ENCODE measurements around the gene EPHB1. TPM values are rescaled to one million over a fixed set of nuclear protein-coding genes. Genes with fewer than 3 reads are reported as not detected.

The EPHB1 gene
- polyA plus RNA-seq, 1 of the 3 experiments (the other 2 are of a cell fraction): 1.2 TPM

- TF ChIP-seq REST (IDR thresholded peaks at IDR 0.05; ENCODE audit: low read depth, low read length) (no peak), TCF12 (IDR thresholded peaks at IDR 0.05) (no peak), JUND (IDR thresholded peaks at IDR 0.05) (no peak), ZBTB33 (IDR thresholded peaks at IDR 0.05; ENCODE audit: borderline replicate concordance, low read depth) (no peak), NRF1 (IDR thresholded peaks at IDR 0.05; ENCODE audit: low read depth, low read length) (no peak)
- TF ChIP-seq, protein P1, sequence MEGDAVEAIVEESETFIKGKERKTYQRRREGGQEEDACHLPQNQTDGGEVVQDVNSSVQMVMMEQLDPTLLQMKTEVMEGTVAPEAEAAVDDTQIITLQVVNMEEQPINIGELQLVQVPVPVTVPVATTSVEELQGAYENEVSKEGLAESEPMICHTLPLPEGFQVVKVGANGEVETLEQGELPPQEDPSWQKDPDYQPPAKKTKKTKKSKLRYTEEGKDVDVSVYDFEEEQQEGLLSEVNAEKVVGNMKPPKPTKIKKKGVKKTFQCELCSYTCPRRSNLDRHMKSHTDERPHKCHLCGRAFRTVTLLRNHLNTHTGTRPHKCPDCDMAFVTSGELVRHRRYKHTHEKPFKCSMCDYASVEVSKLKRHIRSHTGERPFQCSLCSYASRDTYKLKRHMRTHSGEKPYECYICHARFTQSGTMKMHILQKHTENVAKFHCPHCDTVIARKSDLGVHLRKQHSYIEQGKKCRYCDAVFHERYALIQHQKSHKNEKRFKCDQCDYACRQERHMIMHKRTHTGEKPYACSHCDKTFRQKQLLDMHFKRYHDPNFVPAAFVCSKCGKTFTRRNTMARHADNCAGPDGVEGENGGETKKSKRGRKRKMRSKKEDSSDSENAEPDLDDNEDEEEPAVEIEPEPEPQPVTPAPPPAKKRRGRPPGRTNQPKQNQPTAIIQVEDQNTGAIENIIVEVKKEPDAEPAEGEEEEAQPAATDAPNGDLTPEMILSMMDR (IDR thresholded peaks at IDR 0.05): no peak
Observed at GRCh38 chr3:134836921-134837320, 41.9 kb downstream of the EPHB1 start (continued).

GRCh38 chr3:134838599-134838998 lies 43.5 kb downstream of the EPHB1 start:
- no peaks in the 10 kb centered on the region for H3K27me3 ChIP-seq (ENCODE audit: insufficient read depth)
- H3K9me2 ChIP-seq: no peaks in the 10 kb centered on the region
- TF ChIP-seq, protein P1 (IDR thresholded peaks at IDR 0.05): peak; percentile 38; the same call in 1 of the 2 replicates
- TF ChIP-seq, protein P2, sequence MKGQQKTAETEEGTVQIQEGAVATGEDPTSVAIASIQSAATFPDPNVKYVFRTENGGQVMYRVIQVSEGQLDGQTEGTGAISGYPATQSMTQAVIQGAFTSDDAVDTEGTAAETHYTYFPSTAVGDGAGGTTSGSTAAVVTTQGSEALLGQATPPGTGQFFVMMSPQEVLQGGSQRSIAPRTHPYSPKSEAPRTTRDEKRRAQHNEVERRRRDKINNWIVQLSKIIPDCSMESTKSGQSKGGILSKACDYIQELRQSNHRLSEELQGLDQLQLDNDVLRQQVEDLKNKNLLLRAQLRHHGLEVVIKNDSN (IDR thresholded peaks at IDR 0.05; ENCODE audit: borderline replicate concordance, low read depth): no peak
- TF ChIP-seq YY1 (IDR thresholded peaks at IDR 0.05; ENCODE audit: low read depth) (no peak), FOXM1 (IDR thresholded peaks at IDR 0.05; ENCODE audit: low read depth) (no peak)
- no peak overlapping the region for H3K4me3 ChIP-seq (ENCODE audit: low read depth in 2 of 2, low read length in 1 of 2)
- H4K20me1 ChIP-seq (ENCODE audit: insufficient read depth): no peaks in the 10 kb centered on the region
- WGBS (ENCODE audit: low lambda C conversion rate): 66% methylated on average over 2 of the region's 2 CpGs
- no peak for DNase-seq
- H3K9ac ChIP-seq: no peak overlapping the region
- H3K27ac ChIP-seq (ENCODE audit: low read depth in 2 of 2, low read length in 1 of 2): no peak overlapping the region
- H3F3A ChIP-seq (replicated peaks; ENCODE audit: insufficient read depth): no peaks in the 10 kb centered on the region
- no peaks in the 10 kb centered on the region for H3K4me1 ChIP-seq (ENCODE audit: control insufficient read depth in 1 of 2, insufficient read depth in 2 of 2, low read depth in 1 of 2, low read length in 1 of 2)
- no peaks in the 10 kb centered on the region for H3K79me2 ChIP-seq (ENCODE audit: insufficient read depth)
- H3K4me2 ChIP-seq: no peak overlapping the region
- H3K36me3 ChIP-seq (replicated peaks in 1 of 2; ENCODE audit: control insufficient read depth in 1 of 2, insufficient read depth in 2 of 2, low read length in 1 of 2): no peaks in the 10 kb centered on the region
- POLR2A ChIA-PET: no interaction called here
- CTCF ChIA-PET: interaction anchor here (2.0 kb wide), 1 partner anchor 44 kb away, joined by 4 read pairs; the partner anchor contains the start of gene EPHB1
- H3K9me3 ChIP-seq: no peaks in the 10 kb centered on the region
- H2AFZ ChIP-seq (ENCODE audit: low read depth): no peak overlapping the region
